Measurements from ENCODE around the gene CORO6.

The CORO6 gene

DNA sequence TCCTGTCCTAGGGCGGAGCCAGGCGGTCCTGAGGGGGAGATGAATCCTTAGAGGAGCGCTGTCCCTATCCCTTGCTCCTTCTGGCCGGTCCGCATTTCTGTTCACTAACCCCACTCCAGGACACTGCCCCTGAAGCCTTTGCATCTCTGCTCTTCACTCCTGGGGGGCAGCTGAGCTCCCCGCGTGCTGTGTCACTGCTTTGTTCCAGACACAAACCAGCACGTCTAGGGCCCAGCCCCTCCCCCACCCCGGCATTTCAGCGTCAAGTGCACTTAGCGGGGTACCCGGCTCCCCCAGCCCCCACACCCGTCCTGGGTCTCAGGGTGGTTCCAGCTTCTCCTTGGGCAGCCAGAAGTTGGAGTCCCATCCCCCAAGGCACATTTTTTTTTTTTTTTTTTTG lies 8.9 kb downstream of the CORO6 start:
- DNase-seq (ENCODE audit: low spot score) = no peak
- no peak for FAIRE-seq

- no peak for DNase-seq (ENCODE audit: low spot score)
- FAIRE-seq = no peak
Measured at GRCh38 chr17:29613352-29613837, 9.3 kb downstream of the CORO6 start.

- no peak for FAIRE-seq
- DNase-seq (ENCODE audit: low spot score) = no peak
Measured at GRCh38 chr17:29612404-29613280, 10.1 kb downstream of the CORO6 start.

DNA sequence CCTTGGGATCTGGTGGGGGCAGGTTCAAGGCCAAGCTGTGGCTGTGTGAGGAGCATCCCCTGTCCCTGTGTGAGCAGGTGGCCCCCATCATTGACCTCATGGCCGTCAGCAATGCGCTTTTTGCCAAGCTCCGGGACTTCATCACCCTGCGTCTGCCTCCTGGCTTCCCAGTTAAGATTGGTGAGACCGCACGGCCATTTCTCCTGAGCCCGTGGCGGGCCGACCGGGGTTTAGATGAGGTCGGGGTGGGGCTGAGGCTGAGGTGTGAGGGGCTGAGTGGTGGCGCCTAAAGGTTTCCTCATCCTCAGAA lies 10.7 kb downstream of the CORO6 start:
- FAIRE-seq (no peak), DNase-seq (ENCODE audit: low spot score) (no peak)

- FAIRE-seq = no peak
- DNase-seq (ENCODE audit: low spot score) = no peak
Measured at GRCh38 chr17:29611351-29612093, 11.2 kb downstream of the CORO6 start.

- FAIRE-seq (no peak), DNase-seq (ENCODE audit: low spot score) (no peak)
Measured at GRCh38 chr17:29610395-29610794, 12.3 kb downstream of the CORO6 start.

GRCh38 chr17:29608986-29609385 lies 13.7 kb downstream of the CORO6 start:
- FAIRE-seq (no peak), DNase-seq (ENCODE audit: low spot score) (no peak)

GRCh38 chr17:29607557-29608195 lies 15.0 kb downstream of the CORO6 start:
- DNase-seq (ENCODE audit: low spot score) (no peak), FAIRE-seq (no peak)

DNA sequence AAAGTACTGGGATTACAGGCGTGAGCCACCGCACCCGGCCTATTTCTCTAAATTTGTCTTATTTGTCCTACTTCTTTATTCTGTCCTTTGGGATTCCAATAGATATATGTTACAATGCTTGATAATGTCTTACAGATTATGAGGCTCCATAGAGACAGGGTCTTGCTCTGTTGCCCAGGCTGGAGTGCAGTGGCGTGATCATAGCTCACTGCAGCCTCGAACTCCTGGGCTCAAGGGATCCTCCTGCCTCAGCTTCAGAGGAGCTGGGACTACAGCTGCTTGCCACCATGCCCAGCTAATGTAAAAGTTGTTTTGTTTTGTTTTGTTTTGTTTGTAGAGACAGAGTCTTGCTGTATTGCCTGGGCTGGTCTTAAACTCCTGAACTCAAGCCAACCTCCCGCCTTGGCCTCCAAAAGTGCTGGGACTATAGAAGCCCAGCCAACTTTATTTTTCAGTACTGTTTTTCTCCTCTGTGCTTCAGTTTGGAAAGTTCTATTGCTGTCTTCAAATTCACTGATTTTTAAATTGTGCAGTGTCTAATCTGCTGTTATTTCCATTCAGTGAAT lies 19.5 kb downstream of the CORO6 start:
- FAIRE-seq (no peak), DNase-seq (ENCODE audit: low spot score) (no peak)

DNA sequence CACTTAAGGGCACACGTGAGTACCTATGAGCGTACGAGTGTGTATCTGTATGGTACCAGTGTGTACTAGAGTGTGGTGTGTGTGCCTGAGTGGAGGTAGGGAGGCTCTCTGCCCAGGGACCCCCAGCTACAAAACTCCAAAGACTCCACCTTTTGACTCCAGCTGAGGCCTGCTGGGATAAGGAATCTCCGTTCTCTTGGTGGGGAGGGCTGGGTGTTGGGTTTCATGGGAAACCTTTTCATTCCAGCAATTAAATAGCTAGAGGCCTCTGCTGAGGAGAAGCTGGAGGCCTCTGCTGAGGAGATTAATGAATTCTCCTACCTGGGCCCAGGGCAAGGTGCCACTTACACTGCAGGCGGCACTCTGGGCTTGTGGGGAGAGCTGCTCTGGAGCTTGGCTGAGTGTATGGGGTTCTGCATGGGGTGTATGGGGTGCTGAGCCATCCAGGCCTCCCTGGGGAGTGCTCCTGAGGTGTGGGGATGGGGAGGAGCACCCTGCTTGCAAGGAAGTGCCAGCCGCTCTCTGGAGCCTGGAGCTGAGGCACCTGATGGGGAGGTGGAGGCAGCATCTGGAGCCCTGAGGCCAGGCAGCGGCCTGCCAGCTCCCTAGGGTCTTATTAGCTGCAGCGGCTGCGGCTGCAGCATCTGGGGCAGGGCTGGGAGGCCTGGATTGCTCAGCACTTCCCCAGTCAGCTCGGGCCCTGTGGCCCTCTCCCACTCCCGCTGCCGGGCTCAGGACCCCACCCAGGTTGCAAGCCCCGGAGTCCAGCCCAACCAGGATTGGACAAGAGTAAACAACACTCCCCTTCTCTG lies 25.1 kb downstream of the CORO6 start:
- DNase-seq (ENCODE audit: low spot score) = no peak
- no peak for FAIRE-seq

- FAIRE-seq (no peak), DNase-seq (ENCODE audit: low spot score) (no peak)
Measured at GRCh38 chr17:29596811-29597210, 25.9 kb downstream of the CORO6 start.

- DNase-seq (ENCODE audit: low spot score) (no peak), FAIRE-seq (no peak)
Measured at GRCh38 chr17:29595943-29596774, 26.6 kb downstream of the CORO6 start.

- DNase-seq (ENCODE audit: low spot score) (no peak), FAIRE-seq (no peak)
Measured at GRCh38 chr17:29595107-29595942, 27.4 kb downstream of the CORO6 start.

DNA sequence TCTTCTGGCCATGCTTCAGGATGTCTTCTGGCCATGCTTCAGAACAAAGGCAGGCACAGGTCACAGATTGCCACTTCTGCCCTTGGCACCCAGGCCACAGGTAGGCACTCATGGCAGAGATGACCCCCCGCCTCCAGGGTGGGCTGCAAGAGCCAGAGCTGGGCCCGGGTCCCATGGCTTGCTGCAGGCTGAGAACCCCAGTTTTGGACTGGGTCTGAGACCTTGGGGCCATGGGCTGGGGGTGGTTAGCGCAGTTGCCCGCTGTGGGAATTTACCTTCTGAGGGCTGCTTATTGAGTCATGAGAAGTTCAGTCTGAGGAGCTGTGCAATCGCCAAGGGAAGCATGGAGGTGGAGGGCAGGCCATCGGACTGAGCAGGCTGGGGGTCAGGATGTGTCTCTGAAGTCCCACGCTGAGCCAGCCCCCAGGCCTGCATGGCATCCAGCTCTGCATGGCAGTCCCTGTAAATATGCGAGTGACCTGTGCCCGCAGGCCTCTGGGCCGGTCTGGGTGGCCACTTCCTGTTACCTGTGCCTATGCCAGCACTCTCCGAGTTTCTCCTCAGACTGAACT lies 28.1 kb downstream of the CORO6 start:
- FAIRE-seq = no peak
- no peak for DNase-seq (ENCODE audit: low spot score)

- peak; percentile 33 for DNase-seq (ENCODE audit: low spot score)
- FAIRE-seq = no peak
Measured at GRCh38 chr17:29593591-29594518, 28.9 kb downstream of the CORO6 start.

DNA sequence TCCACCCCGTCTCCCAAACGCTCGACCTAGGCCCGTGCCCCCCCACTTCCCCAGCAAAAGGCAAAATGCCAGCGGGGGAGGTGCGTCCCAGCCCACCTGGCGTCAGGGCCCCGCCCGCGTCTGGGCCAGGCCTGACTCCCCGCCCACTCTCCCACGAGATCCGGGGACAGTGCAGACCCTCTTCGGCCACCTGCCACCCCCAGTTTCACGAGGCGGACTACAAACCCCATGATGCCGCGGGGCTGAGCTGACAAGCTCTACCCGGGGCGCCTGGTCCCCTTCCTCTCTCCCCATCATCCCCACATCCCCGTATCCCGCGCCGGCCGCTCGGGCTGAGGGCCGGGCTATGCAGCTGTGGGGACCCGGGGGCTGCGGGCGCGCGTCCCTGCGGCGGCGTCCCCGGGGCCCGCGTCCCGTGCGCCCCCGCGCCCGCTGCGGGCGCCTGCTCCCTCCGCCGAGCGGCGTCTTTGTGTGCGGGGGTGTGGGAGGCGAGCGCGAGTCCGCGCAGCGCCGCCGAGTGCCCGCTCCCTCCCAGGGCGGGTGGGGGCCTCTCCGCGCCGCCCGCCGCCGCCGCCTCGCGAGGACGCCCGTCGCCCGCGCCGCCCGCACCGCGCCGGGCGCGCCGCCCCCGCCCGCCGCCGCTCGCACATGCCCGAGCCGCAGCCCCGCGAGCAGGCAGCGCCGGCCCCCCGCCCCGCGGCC lies 29.7 kb downstream of the CORO6 start, which contains the start of gene ANKRD13B:
Gene ANKRD13B (plus strand): TSS at position 283 of the 702 bp plus-strand sequence. CDS start 490 bp downstream, outside the sequence.
- peak; percentile 44 for DNase-seq (ENCODE audit: low spot score)
- FAIRE-seq = no peak
